Measurements from ENCODE around the gene B3GALT2.

GRCh38 chr1:193210996-193211395, 24.6 kb upstream of the B3GALT2 start:
- TF ChIP-seq POLR2A (IDR thresholded peaks at IDR 0.05; ENCODE audit: extremely low read depth, insufficient read length) = no peak
- TF ChIP-seq, protein P1, sequence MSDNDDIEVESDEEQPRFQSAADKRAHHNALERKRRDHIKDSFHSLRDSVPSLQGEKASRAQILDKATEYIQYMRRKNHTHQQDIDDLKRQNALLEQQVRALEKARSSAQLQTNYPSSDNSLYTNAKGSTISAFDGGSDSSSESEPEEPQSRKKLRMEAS (IDR thresholded peaks at IDR 0.05; ENCODE audit: low read depth, low read length) = no peak
